Adrenal gland (tissue), 5 donors: ENCODE measurements around the gene MCOLN3.

Experiments used
- POLR2A ChIP-seq, 2 donors: fragments of 450-650 bp; IDR thresholded peaks; one replicate each; pipeline ENCODE4 v1.6.1; 2017; ENCODE audit warnings: antibody characterized with exemption in 2 of 2, mild to moderate bottlenecking in 2 of 2, moderate library complexity in 1 of 2
- TF ChIP-seq, protein P1 (sequence below), 6 experiments: fragments of 450-650 bp in 4 of 6; fragments of 200-600 bp in 2 of 6; sonication (generic) in 1 of 6; IDR thresholded peaks; 1 replicate in 5 of 6; 2 replicates in 1 of 6; pipeline versions ENCODE4 v1.5.1 to v1.8.0; 2016 to 2021; ENCODE audit warnings: antibody characterized with exemption in 6 of 6, mild to moderate bottlenecking in 2 of 6, moderate library complexity in 1 of 6
- donor health status: DM: no; HTN: no; CAD: no.

DNA sequence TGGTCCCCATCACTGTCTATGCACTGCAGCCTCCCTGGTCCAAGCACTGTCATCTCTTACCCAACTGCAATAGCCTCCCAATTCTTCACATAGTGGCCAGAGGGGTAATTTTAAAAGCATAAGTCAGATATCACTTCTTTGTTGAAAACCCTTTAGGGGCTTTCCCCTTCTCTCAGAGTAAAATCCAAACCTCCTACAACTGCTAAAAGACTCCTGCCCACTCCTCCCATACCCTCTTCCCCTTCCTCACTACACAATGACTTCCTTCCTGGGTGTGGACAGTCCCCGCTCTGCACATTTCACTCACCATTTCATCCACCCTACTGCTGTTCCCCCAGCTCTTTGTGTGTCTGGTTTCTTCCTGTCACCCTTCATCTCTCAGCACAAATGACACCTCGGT is 59.7 kb downstream of the MCOLN3 start:
- no peak for TF ChIP-seq POLR2A (IDR thresholded peaks at IDR 0.05)
- TF ChIP-seq, protein P1, sequence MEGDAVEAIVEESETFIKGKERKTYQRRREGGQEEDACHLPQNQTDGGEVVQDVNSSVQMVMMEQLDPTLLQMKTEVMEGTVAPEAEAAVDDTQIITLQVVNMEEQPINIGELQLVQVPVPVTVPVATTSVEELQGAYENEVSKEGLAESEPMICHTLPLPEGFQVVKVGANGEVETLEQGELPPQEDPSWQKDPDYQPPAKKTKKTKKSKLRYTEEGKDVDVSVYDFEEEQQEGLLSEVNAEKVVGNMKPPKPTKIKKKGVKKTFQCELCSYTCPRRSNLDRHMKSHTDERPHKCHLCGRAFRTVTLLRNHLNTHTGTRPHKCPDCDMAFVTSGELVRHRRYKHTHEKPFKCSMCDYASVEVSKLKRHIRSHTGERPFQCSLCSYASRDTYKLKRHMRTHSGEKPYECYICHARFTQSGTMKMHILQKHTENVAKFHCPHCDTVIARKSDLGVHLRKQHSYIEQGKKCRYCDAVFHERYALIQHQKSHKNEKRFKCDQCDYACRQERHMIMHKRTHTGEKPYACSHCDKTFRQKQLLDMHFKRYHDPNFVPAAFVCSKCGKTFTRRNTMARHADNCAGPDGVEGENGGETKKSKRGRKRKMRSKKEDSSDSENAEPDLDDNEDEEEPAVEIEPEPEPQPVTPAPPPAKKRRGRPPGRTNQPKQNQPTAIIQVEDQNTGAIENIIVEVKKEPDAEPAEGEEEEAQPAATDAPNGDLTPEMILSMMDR (IDR thresholded peaks at IDR 0.05), result no peak
